ENCODE results near the gene PIGS. TPM values are rescaled to one million over a fixed set of nuclear protein-coding genes. Genes with fewer than 3 reads are reported as not detected.

Gene PIGS
- total RNA-seq, 4 donors from 2014 or later, result 7.2 to 48.3 (median 26.6) TPM

- Histone ChIP-seq H3K36me3 (no peaks in the 10 kb centered on the region), H3K9me3 (no peaks in the 10 kb centered on the region), H3K4me1 (no peaks in the 10 kb centered on the region), H3K27ac (no peak overlapping the region), H3K27me3 (no peaks in the 10 kb centered on the region), H3K4me3 (no peak overlapping the region)
- TF ChIP-seq, protein P1, sequence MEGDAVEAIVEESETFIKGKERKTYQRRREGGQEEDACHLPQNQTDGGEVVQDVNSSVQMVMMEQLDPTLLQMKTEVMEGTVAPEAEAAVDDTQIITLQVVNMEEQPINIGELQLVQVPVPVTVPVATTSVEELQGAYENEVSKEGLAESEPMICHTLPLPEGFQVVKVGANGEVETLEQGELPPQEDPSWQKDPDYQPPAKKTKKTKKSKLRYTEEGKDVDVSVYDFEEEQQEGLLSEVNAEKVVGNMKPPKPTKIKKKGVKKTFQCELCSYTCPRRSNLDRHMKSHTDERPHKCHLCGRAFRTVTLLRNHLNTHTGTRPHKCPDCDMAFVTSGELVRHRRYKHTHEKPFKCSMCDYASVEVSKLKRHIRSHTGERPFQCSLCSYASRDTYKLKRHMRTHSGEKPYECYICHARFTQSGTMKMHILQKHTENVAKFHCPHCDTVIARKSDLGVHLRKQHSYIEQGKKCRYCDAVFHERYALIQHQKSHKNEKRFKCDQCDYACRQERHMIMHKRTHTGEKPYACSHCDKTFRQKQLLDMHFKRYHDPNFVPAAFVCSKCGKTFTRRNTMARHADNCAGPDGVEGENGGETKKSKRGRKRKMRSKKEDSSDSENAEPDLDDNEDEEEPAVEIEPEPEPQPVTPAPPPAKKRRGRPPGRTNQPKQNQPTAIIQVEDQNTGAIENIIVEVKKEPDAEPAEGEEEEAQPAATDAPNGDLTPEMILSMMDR (IDR thresholded peaks at IDR 0.05), result no peak
- no peak for TF ChIP-seq POLR2A (IDR thresholded peaks at IDR 0.05)
- intact Hi-C loops (cut with DNase I; ENCODE audit: low total_unique reads), result no loop called here
- DNase-seq, result no peak
These were observed 20.9 kb upstream of the PIGS start for GRCh38 chr17:28592260-28592659.

DNA sequence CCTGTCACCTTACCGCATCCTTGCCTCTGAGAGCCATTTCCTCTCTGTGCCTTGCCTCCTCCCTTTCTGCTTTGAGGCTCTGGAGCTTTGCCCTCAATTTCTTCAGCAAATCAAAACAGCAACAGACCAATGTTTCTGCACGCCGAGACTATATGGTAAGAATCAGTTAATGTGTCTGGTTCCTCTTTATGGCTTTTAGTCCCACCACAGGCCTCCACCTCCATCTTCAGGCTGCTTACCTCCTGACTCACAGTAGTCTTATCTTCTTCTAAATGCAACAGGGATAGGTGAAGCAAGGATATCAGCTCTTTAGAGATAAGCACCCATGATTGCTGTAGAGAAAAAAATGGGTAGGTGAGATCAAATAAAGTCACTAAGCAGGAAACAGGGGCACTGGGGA, 14.5 kb upstream of the PIGS start:
- intact Hi-C loops (cut with DNase I; ENCODE audit: low total_unique reads), result no loop called here
- no peaks in the 10 kb centered on the region for H3K36me3 ChIP-seq
- no peak overlapping the region for H3K27ac ChIP-seq
- H3K4me1 ChIP-seq, result no peaks in the 10 kb centered on the region
- no peak for TF ChIP-seq POLR2A (IDR thresholded peaks at IDR 0.05)
- TF ChIP-seq, protein P1 (IDR thresholded peaks at IDR 0.05), result no peak
- H3K4me3 ChIP-seq, result no peak overlapping the region
- DNase-seq, result no peak
- H3K9me3 ChIP-seq, result no peaks in the 10 kb centered on the region
- no peaks in the 10 kb centered on the region for H3K27me3 ChIP-seq

- Histone ChIP-seq H3K4me3 (no peak overlapping the region), H3K27me3 (no peaks in the 10 kb centered on the region), H3K9me3 (no peaks in the 10 kb centered on the region), H3K36me3 (no peaks in the 10 kb centered on the region), H3K27ac (no peak overlapping the region), H3K4me1 (no peaks in the 10 kb centered on the region)
- TF ChIP-seq POLR2A (IDR thresholded peaks at IDR 0.05), result no peak
- TF ChIP-seq, protein P1 (IDR thresholded peaks at IDR 0.05), result no peak
- DNase-seq, result no peak
- intact Hi-C loops (cut with DNase I; ENCODE audit: low total_unique reads), result no loop called here
These were observed 13.1 kb upstream of the PIGS start for GRCh38 chr17:28584434-28584833.

DNA sequence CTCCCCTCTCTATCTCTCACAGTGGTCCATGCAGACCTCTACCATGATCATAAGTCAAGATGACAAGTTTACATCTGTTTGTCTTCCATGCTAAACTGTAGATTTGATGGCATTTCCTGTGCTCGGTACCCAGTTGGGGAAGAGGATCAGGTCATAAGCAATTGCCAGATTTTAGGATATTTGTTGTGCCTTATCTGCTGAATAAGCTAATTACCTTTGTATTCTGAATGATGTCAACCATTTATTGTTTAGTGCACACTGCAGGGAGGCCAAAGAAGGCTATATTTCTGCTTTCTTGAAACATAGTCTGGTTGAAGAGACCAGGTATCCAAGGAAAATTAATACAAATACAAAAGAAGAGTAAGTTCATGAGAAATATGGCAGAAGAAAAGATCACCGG, 11.2 kb upstream of the PIGS start:
- TF ChIP-seq POLR2A (IDR thresholded peaks at IDR 0.05), result no peak
- Histone ChIP-seq H3K27ac (no peak overlapping the region), H3K27me3 (no peaks in the 10 kb centered on the region), H3K36me3 (no peaks in the 10 kb centered on the region), H3K4me3 (no peak overlapping the region), H3K4me1 (no peaks in the 10 kb centered on the region), H3K9me3 (no peaks in the 10 kb centered on the region)
- DNase-seq, result no peak
- intact Hi-C loops (cut with DNase I; ENCODE audit: low total_unique reads), result no loop called here

GRCh38 chr17:28580959-28581358, 9.6 kb upstream of the PIGS start:
- intact Hi-C loops (cut with DNase I; ENCODE audit: low total_unique reads), result no loop called here
- H3K4me1 ChIP-seq, result peaks cover 0 to 4% of the 10 kb centered on the region in 2 donors
- no peak overlapping the region for H3K4me3 ChIP-seq
- H3K9me3 ChIP-seq, result no peaks in the 10 kb centered on the region
- H3K27ac ChIP-seq, result no peak overlapping the region
- no peaks in the 10 kb centered on the region for H3K27me3 ChIP-seq
- no peaks in the 10 kb centered on the region for H3K36me3 ChIP-seq
- no peak for DNase-seq
- TF ChIP-seq, protein P1 (IDR thresholded peaks at IDR 0.05), result no peak
- no peak for TF ChIP-seq POLR2A (IDR thresholded peaks at IDR 0.05)

DNA sequence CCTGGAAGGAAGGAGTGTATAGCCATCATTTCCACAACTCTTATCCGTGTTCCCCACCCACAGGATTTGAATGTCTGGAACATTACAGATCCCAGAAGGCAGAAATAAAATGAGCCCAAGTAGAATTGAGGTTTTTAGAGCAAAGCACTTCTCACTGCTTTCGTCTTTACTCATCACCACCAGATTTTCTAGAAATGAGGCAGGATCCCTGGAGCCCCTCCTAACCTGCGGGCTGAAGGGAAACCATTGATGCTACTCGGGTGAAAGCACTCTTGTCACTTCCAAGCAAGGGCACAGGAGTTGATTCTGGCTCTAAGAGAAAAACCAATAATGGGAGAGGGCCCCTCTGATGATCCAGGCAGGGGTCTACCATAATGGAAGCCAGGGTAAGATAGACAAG, 8.2 kb upstream of the PIGS start:
- DNase-seq, result no peak
- intact Hi-C loops (cut with DNase I; ENCODE audit: low total_unique reads), result no loop called here
- H3K27ac ChIP-seq, result no peak overlapping the region
- H3K4me3 ChIP-seq, result no peak overlapping the region
- no peaks in the 10 kb centered on the region for H3K36me3 ChIP-seq
- H3K27me3 ChIP-seq, result no peaks in the 10 kb centered on the region
- no peaks in the 10 kb centered on the region for H3K9me3 ChIP-seq
- TF ChIP-seq POLR2A (IDR thresholded peaks at IDR 0.05), result no peak
- TF ChIP-seq, protein P1 (IDR thresholded peaks at IDR 0.05), result no peak
- H3K4me1 ChIP-seq, result peaks cover 0 to 4% of the 10 kb centered on the region in 2 donors
